ENCODE data around the gene PRKCZ. TPM values are rescaled to one million over a fixed set of nuclear protein-coding genes. Genes with fewer than 3 reads are reported as not detected.

The PRKCZ gene
- polyA plus RNA-seq (2012; rRNA removed), result 20.1 and 24.2 TPM in 2 replicates
- polyA plus RNA-seq (2012; cell fraction: cytosol; rRNA removed), result 14.0 and 18.0 TPM in 2 replicates
- polyA plus RNA-seq (2012; cell fraction: nucleus; rRNA removed), result 35.2 and 59.1 TPM in 2 replicates

- Histone ChIP-seq H2AFZ (ENCODE audit: low read depth) (peak within 1 kb of the TSS; percentile 51; the same call in 1 of the 2 replicates), H3K36me3 (replicated peaks in 1 of 2; ENCODE audit: control insufficient read depth in 1 of 2, insufficient read depth in 2 of 2, low read length in 1 of 2) (no peaks in the 10 kb centered on the region), H3K4me3 (ENCODE audit: low read depth in 2 of 2, low read length in 1 of 2) (peak within 1 kb of the TSS; percentile 56 to 70)
Observed at GRCh38 chr1:2049718-2050431, at the start of gene PRKCZ. Gene PRKCZ, plus strand, starts transcription at chr1:2050411. Its CDS starts 220 bp downstream, at chr1:2050631.

GRCh38 chr1:2000432-2000831 is 49.8 kb upstream of the PRKCZ start:
- H3K36me3 ChIP-seq (replicated peaks in 1 of 2; ENCODE audit: control insufficient read depth in 1 of 2, insufficient read depth in 2 of 2, low read length in 1 of 2), result no peaks in the 10 kb centered on the region
- no peaks in the 10 kb centered on the region for H4K20me1 ChIP-seq (ENCODE audit: insufficient read depth)
- no peak for DNase-seq
- TF ChIP-seq FOXM1 (IDR thresholded peaks at IDR 0.05; ENCODE audit: low read depth) (no peak), IRF3 (IDR thresholded peaks at IDR 0.05; ENCODE audit: low read depth, low read length) (no peak), RFX5 (IDR thresholded peaks at IDR 0.05; ENCODE audit: low read length) (no peak), EZH2phosphoT487 (IDR thresholded peaks at IDR 0.05; ENCODE audit: borderline replicate concordance, low read depth) (no peak), CTCF (IDR thresholded peaks at IDR 0.05) (no peak), YY1 (IDR thresholded peaks at IDR 0.05; ENCODE audit: low read depth) (no peak), REST (IDR thresholded peaks at IDR 0.05; ENCODE audit: low read depth, low read length) (no peak), NFIC (IDR thresholded peaks at IDR 0.05; ENCODE audit: borderline replicate concordance) (no peak), POLR2AphosphoS5 (IDR thresholded peaks at IDR 0.05; ENCODE audit: low read depth, low read length) (no peak), SIN3A (IDR thresholded peaks at IDR 0.05; ENCODE audit: borderline replicate concordance, low read depth, low read length) (no peak), MEF2A (IDR thresholded peaks at IDR 0.05; ENCODE audit: borderline replicate concordance, low read depth) (no peak)
- no peaks in the 10 kb centered on the region for H3F3A ChIP-seq (replicated peaks; ENCODE audit: insufficient read depth)
- no peaks in the 10 kb centered on the region for H3K9me2 ChIP-seq
- no peak overlapping the region for H3K27ac ChIP-seq (ENCODE audit: low read depth in 2 of 2, low read length in 1 of 2)
- H2AFZ ChIP-seq (ENCODE audit: low read depth), result no peak overlapping the region
- 48% methylated on average over 4 of the region's 7 CpGs for WGBS (ENCODE audit: low lambda C conversion rate)
- no peak overlapping the region for H3K4me3 ChIP-seq (ENCODE audit: low read depth in 2 of 2, low read length in 1 of 2)
- H3K9me3 ChIP-seq, result no peaks in the 10 kb centered on the region
- H3K4me1 ChIP-seq (ENCODE audit: control insufficient read depth in 1 of 2, insufficient read depth in 2 of 2, low read depth in 1 of 2, low read length in 1 of 2), result no peaks in the 10 kb centered on the region
- H3K27me3 ChIP-seq (ENCODE audit: insufficient read depth), result no peaks in the 10 kb centered on the region
- ChIA-PET POLR2A (no interaction called here), CTCF (interaction anchor here (0.8 to 1.5 kb wide), 2 partner anchors 10 to 40 kb away, joined by 3 to 4 read pairs; no protein-coding TSS in a partner anchor)
- H3K4me2 ChIP-seq, result no peak overlapping the region
- no peak overlapping the region for H3K9ac ChIP-seq
- no peaks in the 10 kb centered on the region for H3K79me2 ChIP-seq (ENCODE audit: insufficient read depth)

More at GRCh38 chr1:2049718-2050431, at the start of gene PRKCZ:
- Histone ChIP-seq H3K79me2 (ENCODE audit: insufficient read depth) (no peaks in the 10 kb centered on the region), H3F3A (replicated peaks; ENCODE audit: insufficient read depth) (no peaks in the 10 kb centered on the region), H3K9me2 (no peaks in the 10 kb centered on the region), H3K9ac (peak within 1 kb of the TSS; percentile 55), H4K20me1 (ENCODE audit: insufficient read depth) (no peaks in the 10 kb centered on the region), H3K27me3 (ENCODE audit: insufficient read depth) (no peaks in the 10 kb centered on the region), H3K27ac (ENCODE audit: low read depth in 2 of 2, low read length in 1 of 2) (peak within 1 kb of the TSS in 1 of 2 experiments; percentile 83; a peak in 1 of 4 replicates), H3K9me3 (no peaks in the 10 kb centered on the region), H3K4me2 (peak within 1 kb of the TSS; percentile 67), H3K4me1 (ENCODE audit: control insufficient read depth in 1 of 2, insufficient read depth in 2 of 2, low read depth in 1 of 2, low read length in 1 of 2) (peaks cover 0 to 17% of the 10 kb centered on the region in 2 experiments; a peak in 1 of 4 replicates)
- peak; percentile 97 for DNase-seq
- CTCF ChIA-PET, result interaction anchor here (1.1 to 6.9 kb wide), 8 partner anchors 18 to 114 kb away, joined by 3 to 138 read pairs (median 6); no protein-coding TSS in a partner anchor
- POLR2A ChIA-PET, result interaction anchor here (1.4 kb wide), 1 partner anchor 10 kb away, joined by 3 read pairs; no protein-coding TSS in a partner anchor
- TF ChIP-seq POLR2AphosphoS5 (IDR thresholded peaks at IDR 0.05; ENCODE audit: low read depth, low read length) (no peak), TEAD4 (IDR thresholded peaks at IDR 0.05; ENCODE audit: borderline replicate concordance, insufficient read depth) (no peak), CHD2 (IDR thresholded peaks at IDR 0.05; ENCODE audit: low read length, partially characterized antibody) (peak; percentile 10), RFX5 (IDR thresholded peaks at IDR 0.05; ENCODE audit: low read length) (peak; percentile 92), IRF3 (IDR thresholded peaks at IDR 0.05; ENCODE audit: low read depth, low read length) (peak; percentile 57)
- WGBS (ENCODE audit: low lambda C conversion rate), result no CpG with 5 or more reads among the region's 83 CpGs

All from SK-N-SH (cell line).